KOPT-K1 (cell line): Measurements from ENCODE around the gene SUCLG2.
"Not testable (repeated sequence)": the region's sequence is repeated elsewhere in the genome, so short reads cannot be mapped to it uniquely, and the experiment has no call there.

ENCODE experiments used
- H3K27ac ChIP-seq: fragments of 200-600 bp; sonication (generic); 2 replicates; pipeline ENCODE4 v1.5.1; 2016; ENCODE audit warnings: antibody characterized with exemption, mild to moderate bottlenecking, low read depth, low read length; ENCODE audit not compliant: poor library complexity, severe bottlenecking
- H3K36me3 ChIP-seq: fragments of 200-600 bp; sonication (generic); 2 replicates; pipeline ENCODE4 v1.5.1; 2017; ENCODE audit warnings: antibody characterized with exemption, mild to moderate bottlenecking, low read length, moderate library complexity; ENCODE audit not compliant: insufficient read depth
- H3K9me3 ChIP-seq: fragments of 200-600 bp; sonication (generic); 2 replicates; pipeline ENCODE4 v1.5.1; 2017; ENCODE audit warnings: antibody characterized with exemption, low read length, mild to moderate bottlenecking; ENCODE audit not compliant: insufficient read depth, poor library complexity, severe bottlenecking

SUCLG2 gene

DNA sequence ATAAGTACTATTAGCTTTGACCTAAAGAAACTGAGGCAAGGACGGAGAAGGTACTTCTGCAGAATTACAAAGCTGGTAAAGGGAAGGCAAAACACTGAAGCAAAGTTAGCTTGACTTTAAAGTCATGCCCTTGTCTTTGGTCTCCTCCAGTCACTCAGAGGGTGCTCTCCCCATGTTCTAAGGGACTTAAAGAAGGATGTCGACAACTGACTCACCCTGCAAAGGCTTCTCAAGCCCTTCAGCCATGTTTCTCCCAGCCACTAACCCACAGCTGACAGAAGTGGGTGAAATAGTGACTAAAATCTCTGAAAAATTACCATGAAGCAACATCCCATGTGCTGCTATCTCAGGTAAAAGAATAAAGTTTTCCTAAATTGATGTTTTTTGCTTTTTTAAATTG lies 46.4 kb downstream of the SUCLG2 start:
- H3K9me3 ChIP-seq, result no peaks in the 10 kb centered on the region
- H3K27ac ChIP-seq, result no peak overlapping the region
- H3K36me3 ChIP-seq, result peaks cover 50% of the 10 kb centered on the region

DNA sequence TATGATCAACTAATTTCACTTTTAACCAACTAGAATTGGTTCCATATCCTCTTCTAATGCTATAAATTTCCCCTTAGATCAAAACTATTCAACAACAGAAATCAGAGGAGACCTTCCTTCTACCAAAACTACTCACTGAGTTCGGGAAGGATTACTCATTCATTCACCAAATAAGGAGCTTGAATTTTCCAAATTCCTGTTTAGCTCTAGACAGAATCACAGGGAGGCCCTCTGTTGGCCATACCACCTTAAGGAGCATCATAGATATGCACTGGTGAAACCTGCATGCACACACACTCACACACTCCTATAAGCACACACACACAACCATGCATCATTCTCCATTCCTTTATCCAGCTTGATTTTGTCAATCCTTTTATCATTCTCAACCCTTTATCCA lies 49.0 kb downstream of the SUCLG2 start:
- Histone ChIP-seq H3K27ac (no peak overlapping the region), H3K36me3 (peaks cover 45% of the 10 kb centered on the region), H3K9me3 (no peaks in the 10 kb centered on the region)

DNA sequence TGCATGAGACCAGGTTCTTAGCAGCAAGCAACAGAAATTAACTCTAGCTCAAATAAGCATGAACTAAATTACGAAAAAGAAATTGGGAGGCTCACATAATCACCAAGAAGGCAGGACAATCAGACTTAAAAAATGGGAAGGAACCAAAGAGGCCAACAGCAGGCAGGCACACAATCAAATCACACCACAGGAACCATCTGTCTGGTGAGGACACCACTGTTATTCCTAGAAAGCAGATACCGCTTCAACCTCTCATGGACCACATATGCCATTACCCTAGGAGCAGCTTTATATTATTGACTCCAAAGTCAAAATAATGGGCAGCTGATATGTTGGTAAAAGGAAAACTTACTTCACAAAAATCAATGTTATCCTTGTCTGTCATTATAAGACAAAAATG lies 51.6 kb downstream of the SUCLG2 start:
- peaks cover 19% of the 10 kb centered on the region for H3K36me3 ChIP-seq
- H3K27ac ChIP-seq, result no peak overlapping the region
- no peaks in the 10 kb centered on the region for H3K9me3 ChIP-seq

DNA sequence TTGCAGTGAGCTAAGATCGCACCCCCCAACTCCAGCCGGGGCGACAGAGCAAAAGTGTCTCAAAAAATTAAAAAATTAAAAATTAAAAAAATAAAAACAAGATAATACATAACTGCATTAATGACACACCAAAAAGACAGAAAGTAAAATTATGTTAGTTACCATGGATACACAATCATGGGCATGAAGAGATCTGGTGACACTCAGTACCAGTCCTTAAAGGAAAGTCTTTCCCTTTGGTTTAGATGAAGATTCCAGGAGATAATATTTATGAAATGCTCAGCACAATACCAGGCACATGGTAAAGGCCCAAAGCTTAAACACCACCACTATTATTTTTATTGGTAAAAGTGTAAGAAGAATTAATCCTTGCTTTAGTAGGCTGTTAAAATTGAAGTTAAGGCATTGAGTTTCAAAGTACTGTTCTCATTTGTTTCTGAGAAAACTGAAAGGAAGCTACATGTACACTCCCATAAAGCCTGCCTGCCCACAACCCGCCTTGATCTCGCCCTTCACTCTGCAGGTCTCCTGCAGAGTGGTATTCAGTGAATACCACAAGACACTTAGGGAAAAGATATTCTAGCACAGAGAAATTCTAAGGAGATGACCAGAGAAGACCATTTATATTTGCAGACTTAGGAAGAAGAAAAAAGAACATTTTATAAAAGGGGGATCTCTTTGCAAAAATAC lies 52.3 kb downstream of the SUCLG2 start:
- peaks cover 11% of the 10 kb centered on the region for H3K36me3 ChIP-seq
- no peaks in the 10 kb centered on the region for H3K9me3 ChIP-seq

DNA sequence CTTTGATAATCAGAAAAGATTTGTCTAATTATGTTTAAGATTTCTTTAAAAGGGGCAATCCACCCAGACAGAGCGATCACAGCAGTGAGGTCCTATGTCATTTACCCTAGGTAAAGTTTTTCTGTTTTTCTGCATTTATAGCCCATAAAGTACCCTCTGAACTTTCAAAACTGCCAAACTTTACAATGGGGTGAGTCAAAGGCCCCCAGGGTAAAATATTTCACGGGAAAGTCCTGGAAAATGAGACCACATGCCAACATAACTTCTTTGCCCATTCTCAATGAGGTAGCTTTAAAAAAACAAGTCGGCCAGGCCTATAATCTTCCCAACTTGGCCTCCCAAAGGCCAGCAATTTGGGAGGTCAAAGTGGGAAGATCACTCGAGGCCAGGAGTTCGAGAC lies 53.0 kb downstream of the SUCLG2 start:
- peaks cover 8% of the 10 kb centered on the region for H3K36me3 ChIP-seq
- no peaks in the 10 kb centered on the region for H3K9me3 ChIP-seq
- H3K27ac ChIP-seq, result peak overlapping the region; percentile 35

More for the DNA sequence above, 52.3 kb downstream of the SUCLG2 start:
- H3K27ac ChIP-seq, result peak overlapping the region; percentile 35

DNA sequence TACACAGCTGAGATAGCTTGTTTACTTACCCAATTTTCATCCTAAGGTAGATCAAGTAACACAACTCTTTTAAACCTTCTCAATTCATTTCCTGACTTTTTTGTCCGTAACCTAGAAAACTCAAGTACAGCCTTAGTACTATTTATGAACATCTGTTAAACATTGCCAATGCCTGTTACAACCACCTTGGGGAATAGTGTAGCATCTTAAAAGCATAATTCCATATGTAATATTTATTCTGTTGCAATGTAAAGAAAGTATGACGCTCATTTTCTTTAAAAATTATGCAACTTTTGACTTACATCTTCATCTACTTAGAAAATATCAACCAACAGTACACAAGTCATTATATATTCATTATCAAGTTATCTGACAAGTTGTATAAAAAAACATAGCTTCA lies 54.6 kb downstream of the SUCLG2 start:
- H3K9me3 ChIP-seq, result no peaks in the 10 kb centered on the region
- H3K36me3 ChIP-seq, result no peaks in the 10 kb centered on the region; the same call in 1 of the 2 replicates
- no peak overlapping the region for H3K27ac ChIP-seq

DNA sequence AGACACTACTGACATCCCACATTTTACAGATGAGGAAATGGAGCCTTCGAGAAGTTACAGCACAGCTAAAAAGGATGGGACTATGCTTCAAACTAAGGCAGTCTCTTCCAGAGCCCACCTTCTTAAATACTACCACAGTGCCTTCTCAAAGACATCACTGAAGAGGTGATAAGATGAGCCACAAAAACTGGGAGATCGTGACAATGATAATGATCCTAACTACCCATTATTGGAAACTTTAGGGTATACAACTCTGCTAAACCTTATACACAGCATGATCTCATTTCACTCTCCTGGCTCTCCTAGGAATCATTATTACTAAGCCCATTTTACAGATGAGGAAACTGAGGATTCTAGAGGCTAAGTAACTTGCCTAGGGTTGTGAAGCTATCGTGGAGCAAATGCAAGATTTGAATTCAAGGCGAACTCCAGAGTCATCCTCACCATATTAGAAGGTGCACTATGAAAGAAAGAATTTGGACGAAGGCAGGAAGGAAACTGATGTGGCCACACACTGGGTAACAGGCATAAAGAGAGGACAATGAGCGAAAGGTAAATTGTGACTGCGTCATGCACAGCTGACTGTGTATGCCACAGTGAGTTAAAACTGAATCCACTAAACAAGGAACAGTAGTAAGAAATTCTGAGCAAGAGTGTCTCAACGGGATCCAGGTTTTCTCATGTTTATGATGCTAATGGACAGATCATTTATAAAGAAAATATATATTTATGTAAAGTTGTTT lies 55.4 kb downstream of the SUCLG2 start:
- H3K27ac ChIP-seq, result no peak overlapping the region
- no peaks in the 10 kb centered on the region for H3K9me3 ChIP-seq
- no peaks in the 10 kb centered on the region; the same call in 1 of the 2 replicates for H3K36me3 ChIP-seq

DNA sequence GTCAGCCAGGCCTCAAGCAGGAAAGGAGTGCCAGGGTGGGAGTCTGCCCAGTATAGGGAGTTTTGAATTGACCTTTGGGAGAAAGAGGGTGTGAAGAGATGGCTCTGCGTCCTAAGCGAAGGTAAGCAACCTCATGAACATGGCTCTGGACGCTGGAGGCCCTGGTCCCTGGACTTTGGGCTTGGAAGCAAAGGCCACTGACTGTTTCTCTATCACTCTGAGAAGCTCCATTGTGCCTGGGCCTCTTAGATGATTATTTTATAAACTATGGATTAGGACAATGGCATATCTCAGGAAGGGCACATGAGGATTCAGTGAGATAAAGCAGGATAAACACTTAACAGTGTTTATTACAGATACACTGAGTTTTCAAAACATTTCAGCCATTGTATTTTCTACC lies 59.0 kb downstream of the SUCLG2 start:
- H3K9me3 ChIP-seq, result no peaks in the 10 kb centered on the region
- no peak overlapping the region for H3K27ac ChIP-seq
- H3K36me3 ChIP-seq, result peaks cover 1% of the 10 kb centered on the region

DNA sequence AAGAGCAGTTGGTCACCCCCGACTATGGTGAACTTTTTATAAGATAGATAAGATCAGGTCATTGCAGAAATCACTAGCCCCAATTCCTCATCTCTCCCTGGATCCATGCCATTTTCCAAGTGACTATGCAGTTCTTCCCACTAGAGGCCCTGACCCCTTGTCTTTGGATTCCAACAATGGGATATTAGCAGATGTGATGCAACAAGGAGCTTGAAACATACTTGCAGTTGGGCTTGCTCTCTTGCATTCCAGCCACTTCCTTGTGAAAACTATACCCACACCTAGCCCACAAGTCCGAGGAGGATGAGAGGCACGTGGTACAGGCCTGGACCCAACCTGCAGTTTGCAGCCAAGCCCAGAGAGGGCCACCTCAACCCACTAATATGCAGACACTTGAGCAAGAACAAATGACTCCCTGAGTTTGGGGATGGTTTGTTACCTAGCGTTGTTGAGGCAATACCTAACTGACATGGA lies 60.6 kb downstream of the SUCLG2 start:
- no peaks in the 10 kb centered on the region for H3K9me3 ChIP-seq
- H3K27ac ChIP-seq, result no peak overlapping the region
- H3K36me3 ChIP-seq, result peaks cover 4% of the 10 kb centered on the region

DNA sequence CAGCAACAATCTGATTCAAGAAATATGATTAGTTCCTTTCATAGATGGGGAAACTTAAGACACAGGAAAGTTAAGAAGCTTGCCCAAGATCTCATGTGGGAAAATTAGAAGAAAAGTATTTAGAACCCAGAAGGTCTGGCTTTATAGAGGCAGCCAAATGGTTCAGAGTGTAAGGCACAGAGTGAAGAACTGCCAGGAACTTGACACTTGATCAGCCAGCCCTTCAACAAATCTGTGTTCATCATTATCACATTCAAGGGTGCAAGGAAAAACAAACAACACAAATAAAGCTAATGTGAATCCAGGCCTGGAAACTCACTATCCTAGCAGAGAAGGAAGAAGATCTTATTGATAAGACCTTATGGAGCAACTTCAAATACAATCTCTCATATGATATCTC lies 62.4 kb downstream of the SUCLG2 start:
- Histone ChIP-seq H3K36me3 (peaks cover 4% of the 10 kb centered on the region; the same call in 1 of the 2 replicates), H3K27ac (no peak overlapping the region), H3K9me3 (no peaks in the 10 kb centered on the region)

DNA sequence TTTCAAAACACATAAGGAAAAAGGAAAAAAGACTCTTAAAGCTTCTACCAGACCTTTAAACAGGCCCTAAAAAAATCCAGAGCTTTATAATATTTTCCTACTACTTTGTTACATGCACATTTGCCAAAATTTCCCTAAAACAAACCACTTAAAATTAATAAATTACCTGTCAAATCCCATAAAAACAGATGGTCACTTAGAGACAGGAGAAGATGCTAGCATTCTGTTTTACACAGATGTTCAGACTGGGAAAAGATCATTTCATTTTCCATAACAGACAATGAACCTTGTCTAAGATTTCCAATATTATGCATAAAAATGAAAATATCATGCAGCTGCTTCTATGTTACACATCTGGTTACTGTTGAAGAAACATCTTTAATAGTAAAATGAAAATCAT lies 66.6 kb downstream of the SUCLG2 start:
- H3K27ac ChIP-seq, result no peak overlapping the region
- H3K36me3 ChIP-seq, result peaks cover 4% of the 10 kb centered on the region; the same call in 1 of the 2 replicates
- H3K9me3 ChIP-seq, result no peaks in the 10 kb centered on the region

DNA sequence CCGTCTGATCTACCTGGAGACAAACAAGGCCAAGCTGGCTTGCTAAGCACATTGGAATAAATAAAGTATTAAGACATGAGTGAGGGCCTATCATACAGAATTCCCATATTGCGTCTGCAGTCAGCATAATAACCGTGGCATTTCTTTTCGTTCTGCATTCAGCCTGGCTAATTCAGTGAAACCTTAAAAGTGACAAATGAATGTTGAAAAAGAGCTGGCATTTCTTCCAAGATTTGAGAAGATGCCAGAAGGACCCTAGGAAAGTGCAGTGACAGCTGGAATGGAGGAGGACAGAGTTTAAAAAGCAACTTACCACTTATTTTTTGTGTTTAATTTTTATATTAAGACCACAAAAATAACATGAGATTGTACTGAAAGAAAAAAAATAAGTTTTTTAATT lies 67.1 kb downstream of the SUCLG2 start:
- Histone ChIP-seq H3K36me3 (peaks cover 4% of the 10 kb centered on the region; the same call in 1 of the 2 replicates), H3K27ac (no peak overlapping the region), H3K9me3 (no peaks in the 10 kb centered on the region)

DNA sequence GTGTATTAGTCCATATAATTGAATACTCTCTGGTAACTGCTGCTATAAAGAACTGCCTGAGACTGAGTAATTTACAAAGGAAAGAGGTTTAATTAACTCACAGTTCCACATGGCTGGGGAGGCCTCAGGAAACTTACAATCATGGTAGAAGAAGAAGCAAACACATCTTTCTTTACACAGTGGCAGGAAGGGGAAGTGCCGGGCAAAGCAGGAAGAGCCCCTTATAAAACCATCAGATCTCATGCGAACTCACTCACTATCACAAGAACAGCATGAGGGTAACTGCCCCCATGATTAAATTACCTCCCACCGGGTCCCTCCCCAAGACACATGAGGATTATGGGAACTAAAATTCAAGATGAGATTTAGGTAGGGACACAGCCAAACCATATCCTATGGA lies 69.8 kb downstream of the SUCLG2 start:
- H3K27ac ChIP-seq, H3K9me3 ChIP-seq, H3K36me3 ChIP-seq: not testable (repeated sequence)

DNA sequence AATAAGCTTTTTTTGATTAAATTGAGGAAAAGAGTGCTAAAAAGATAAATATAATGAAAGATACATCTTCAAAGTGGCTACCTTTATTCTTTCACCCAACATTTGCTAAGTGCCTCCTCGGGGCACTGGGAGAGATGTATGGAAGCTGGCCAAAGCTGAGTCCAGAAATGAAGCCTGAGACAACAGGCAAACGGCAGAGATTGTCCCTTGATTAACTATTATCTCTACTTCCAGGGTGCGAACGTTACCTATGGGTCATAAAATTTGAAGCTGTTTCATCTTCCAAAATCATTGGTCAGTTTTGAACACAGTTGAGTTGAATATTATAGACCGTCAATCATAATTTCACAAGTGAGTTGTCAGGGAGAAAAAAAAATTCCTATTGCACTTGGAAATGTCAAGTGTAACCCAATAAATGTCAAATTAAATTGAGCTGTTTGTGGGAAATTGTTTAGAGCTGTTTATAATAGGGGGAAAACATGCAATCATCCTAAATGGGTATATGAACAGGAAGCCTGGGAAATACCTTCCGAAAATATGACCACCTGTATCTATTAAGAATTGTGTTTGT lies 73.9 kb downstream of the SUCLG2 start:
- H3K36me3 ChIP-seq, result no peaks in the 10 kb centered on the region
- H3K27ac ChIP-seq, result no peak overlapping the region
- H3K9me3 ChIP-seq, result no peaks in the 10 kb centered on the region

DNA sequence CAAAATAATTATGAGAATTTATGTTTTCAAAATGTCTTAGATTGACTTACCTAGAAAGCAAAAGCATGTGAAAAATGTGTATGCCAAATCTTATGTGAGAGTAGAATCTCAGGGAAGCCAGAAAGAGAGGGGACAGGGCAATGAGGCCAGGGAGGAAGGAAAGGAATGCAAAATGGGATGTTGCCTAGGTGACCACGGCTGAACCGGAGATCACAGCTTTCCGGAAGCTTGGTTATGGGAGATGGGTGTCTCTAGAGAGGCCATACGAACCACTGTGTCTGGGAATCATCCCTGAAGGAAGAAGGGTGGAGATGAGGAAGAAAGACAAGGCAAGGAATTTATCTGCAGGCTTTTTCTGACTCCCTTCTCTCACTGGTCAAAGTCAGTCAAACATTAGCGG lies 76.0 kb downstream of the SUCLG2 start:
- Histone ChIP-seq H3K9me3 (no peaks in the 10 kb centered on the region), H3K36me3 (0 out of 2 replicates have a peak, but pooled peaks cover 5% of the 10 kb centered on the region), H3K27ac (no peak overlapping the region)
